Measurements from ENCODE around the gene TMEM123.

Gene TMEM123

DNA sequence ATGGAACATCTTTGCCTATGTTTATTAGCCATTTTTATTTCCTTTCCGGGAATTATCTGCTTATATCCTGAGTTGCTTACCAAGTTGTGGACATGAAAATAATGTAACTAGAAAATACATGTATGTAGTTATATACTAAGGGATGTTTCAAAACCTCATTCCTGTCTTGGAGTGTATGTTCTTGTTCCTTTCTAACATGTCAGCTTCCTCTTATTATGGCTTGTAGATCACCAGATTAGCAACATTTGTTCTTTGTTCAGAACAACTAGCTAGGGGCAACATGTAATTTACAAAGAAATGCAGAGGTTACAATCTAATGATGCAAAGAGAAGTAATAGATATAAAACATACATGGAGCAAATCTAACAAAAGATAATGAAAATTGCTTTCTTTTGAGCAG, 13.1 kb upstream of the TMEM123 start:
- Mint-ChIP-seq H3K36me3 (ENCODE audit: low read depth) (peaks cover 3% of the 10 kb centered on the region), H3K4me3 (no peak overlapping the region), H3K9me3 (no peaks in the 10 kb centered on the region), H3K27ac (no peak overlapping the region), H3K4me1 (ENCODE audit: low read depth) (peaks cover 58% of the 10 kb centered on the region), H3K27me3 (ENCODE audit: low read depth) (no peaks in the 10 kb centered on the region)

DNA sequence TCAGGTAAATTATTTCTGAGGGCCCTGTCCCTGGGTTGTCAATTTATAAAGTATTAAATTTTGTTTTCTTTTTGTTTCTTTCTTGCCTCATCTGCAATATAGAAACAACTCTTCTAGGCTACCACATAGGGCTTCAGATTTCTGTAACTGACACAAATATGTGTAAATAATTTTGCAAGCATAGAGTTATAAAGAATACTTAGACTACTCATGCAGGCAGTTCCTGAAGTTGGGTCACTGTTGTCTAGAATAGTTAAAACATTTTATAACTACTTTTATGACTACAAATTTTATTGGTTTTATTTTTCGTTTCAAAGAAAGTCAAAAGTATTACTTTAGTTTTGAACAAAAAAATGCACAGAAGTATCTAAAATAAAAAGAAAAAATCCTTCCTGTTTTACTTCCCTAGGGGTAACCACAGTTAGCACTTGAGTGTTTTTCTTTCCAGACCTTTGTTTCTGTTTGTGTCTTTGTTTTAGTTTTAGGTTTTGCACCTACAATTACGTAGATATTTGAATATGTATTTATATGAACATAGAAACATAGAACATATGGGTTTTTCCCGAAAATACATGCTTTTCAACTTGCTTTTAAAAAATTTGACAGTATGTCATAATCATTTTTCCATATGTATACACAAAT, 12.4 kb upstream of the TMEM123 start:
- Mint-ChIP-seq H3K27ac (no peak overlapping the region), H3K36me3 (ENCODE audit: low read depth) (peaks cover 5% of the 10 kb centered on the region)

DNA sequence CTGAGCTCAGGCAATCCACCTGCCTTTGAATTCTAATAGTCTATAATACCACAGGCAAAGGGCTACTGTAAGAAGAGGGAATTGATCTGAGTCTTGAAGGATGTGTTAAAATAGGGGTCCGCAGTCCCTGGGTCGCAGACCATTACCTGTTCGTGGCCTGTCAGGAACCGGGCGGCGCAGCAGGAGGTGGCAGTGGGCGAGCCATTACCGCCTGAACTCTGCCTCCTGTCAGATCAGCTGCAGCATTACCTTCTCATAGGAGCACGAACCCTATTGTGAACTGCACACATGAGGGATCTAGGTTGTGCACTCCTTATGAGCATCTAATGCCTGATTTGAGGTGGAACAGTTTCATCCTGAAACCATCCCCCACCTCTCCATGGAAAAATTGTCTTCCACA, 11.5 kb upstream of the TMEM123 start:
- Mint-ChIP-seq H3K36me3 (ENCODE audit: low read depth) (peaks cover 5% of the 10 kb centered on the region), H3K4me1 (ENCODE audit: low read depth) (peaks cover 54% of the 10 kb centered on the region), H3K4me3 (no peak overlapping the region), H3K9me3 (no peaks in the 10 kb centered on the region), H3K27me3 (ENCODE audit: low read depth) (no peaks in the 10 kb centered on the region), H3K27ac (no peak overlapping the region)

More for the DNA sequence above, 12.4 kb upstream of the TMEM123 start:
- Mint-ChIP-seq H3K4me3 (no peak overlapping the region), H3K9me3 (no peaks in the 10 kb centered on the region), H3K4me1 (ENCODE audit: low read depth) (peaks cover 54% of the 10 kb centered on the region), H3K27me3 (ENCODE audit: low read depth) (no peaks in the 10 kb centered on the region)

DNA sequence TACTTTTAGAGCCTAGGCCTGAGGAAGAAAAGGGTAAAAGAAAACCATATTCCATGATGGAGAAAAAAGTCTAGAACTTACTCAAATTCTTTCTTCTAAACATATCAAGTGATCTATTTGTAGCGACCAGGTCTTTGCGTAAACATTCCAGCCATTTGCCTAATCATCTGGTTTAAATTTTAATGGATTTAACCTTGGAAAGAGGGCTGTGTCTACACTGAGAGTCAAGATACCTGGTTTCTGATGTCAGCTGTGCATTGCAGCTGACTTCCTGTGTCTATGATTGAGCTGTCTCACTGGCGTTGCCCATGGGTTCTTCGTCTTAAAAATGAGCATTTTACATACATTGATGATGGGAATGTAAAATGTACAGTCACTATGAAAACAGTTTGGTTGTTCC, 10.0 kb upstream of the TMEM123 start:
- peaks cover 60% of the 10 kb centered on the region for H3K4me1 Mint-ChIP-seq (ENCODE audit: low read depth)
- no peak overlapping the region for H3K4me3 Mint-ChIP-seq
- peaks cover 5% of the 10 kb centered on the region for H3K36me3 Mint-ChIP-seq (ENCODE audit: low read depth)
- no peaks in the 10 kb centered on the region for H3K9me3 Mint-ChIP-seq
- no peak overlapping the region for H3K27ac Mint-ChIP-seq
- no peaks in the 10 kb centered on the region for H3K27me3 Mint-ChIP-seq (ENCODE audit: low read depth)

DNA sequence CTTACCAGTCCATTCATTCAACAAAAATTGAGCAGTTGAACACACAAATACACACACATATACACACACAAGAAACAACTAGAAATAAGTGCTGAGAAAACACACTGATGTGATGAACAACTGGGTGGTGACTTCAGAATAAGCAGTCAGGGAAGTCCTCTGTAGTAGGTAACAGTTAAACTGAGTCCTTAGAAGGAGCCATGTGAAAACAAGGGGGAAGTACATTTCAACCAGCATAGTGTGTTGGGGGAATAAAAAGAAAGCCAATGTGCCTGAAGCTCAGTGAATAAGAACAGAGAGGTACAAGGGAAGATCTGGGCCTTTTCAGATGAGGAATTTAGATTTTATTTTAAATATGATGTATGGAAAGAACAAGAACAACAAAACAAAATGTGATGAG, 6.8 kb upstream of the TMEM123 start:
- Mint-ChIP-seq H3K36me3 (ENCODE audit: low read depth) (peaks cover 5% of the 10 kb centered on the region), H3K27me3 (ENCODE audit: low read depth) (no peaks in the 10 kb centered on the region), H3K4me3 (no peak overlapping the region), H3K27ac (peak overlapping the region; percentile 14), H3K4me1 (ENCODE audit: low read depth) (peaks cover 59% of the 10 kb centered on the region), H3K9me3 (no peaks in the 10 kb centered on the region)

DNA sequence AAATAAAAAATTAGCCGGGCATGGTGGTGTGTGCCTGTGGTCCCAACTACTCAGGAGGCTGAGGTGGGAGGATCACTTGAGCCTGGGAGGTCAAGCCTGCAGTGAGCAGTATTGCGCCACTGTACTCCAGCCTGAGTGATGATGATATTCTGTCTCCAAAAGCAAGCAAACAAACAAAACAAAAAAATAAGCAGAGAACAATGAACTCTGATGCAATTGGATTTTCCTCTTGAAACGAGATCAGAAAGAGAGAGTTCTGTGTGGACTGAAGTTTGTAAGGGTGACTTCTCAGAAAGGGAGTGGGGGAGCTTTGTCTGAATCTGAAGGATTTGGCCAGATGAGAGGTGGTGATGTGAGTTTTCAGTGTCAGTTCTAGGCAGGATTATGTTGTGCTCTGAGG, 6.0 kb upstream of the TMEM123 start:
- Mint-ChIP-seq H3K36me3 (ENCODE audit: low read depth) (peaks cover 5% of the 10 kb centered on the region), H3K27me3 (ENCODE audit: low read depth) (no peaks in the 10 kb centered on the region), H3K4me3 (peak overlapping the region; percentile 16), H3K4me1 (ENCODE audit: low read depth) (peaks cover 61% of the 10 kb centered on the region), H3K27ac (peak overlapping the region; percentile 6), H3K9me3 (no peaks in the 10 kb centered on the region)

DNA sequence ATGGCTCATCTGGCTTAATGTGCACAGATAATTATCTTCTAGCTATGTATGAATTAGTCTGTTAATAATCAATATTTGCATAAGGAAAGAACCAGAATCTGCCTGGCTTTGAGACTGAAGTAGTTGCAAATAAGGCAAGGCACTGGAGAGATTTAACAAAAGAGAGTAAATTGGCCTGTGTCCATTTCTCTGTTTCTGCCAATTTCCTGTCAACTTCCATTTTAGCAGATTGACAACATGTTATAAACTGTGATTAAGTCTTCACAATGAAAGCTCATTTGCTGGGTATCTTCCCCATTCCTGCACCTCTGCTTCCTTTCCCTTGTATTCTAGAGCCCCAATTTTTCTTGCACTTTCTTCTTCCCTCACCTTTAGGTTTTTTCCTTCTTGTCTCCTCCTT, 5.3 kb upstream of the TMEM123 start:
- Mint-ChIP-seq H3K27ac (peak overlapping the region; percentile 6), H3K27me3 (ENCODE audit: low read depth) (no peaks in the 10 kb centered on the region), H3K4me3 (no peak overlapping the region), H3K36me3 (ENCODE audit: low read depth) (peaks cover 5% of the 10 kb centered on the region), H3K4me1 (ENCODE audit: low read depth) (peaks cover 67% of the 10 kb centered on the region), H3K9me3 (no peaks in the 10 kb centered on the region)

GRCh38 chr11:102457056-102457677, 4.6 kb upstream of the TMEM123 start:
- Mint-ChIP-seq H3K27ac (no peak overlapping the region), H3K4me3 (no peak overlapping the region), H3K4me1 (ENCODE audit: low read depth) (peaks cover 65% of the 10 kb centered on the region), H3K36me3 (ENCODE audit: low read depth) (peaks cover 5% of the 10 kb centered on the region), H3K9me3 (no peaks in the 10 kb centered on the region), H3K27me3 (ENCODE audit: low read depth) (no peaks in the 10 kb centered on the region)

GRCh38 chr11:102456381-102456780, 3.8 kb upstream of the TMEM123 start:
- no peak overlapping the region for H3K4me3 Mint-ChIP-seq
- no peaks in the 10 kb centered on the region for H3K27me3 Mint-ChIP-seq (ENCODE audit: low read depth)
- no peaks in the 10 kb centered on the region for H3K9me3 Mint-ChIP-seq
- H3K4me1 Mint-ChIP-seq (ENCODE audit: low read depth): peaks cover 64% of the 10 kb centered on the region
- no peak overlapping the region for H3K27ac Mint-ChIP-seq
- H3K36me3 Mint-ChIP-seq (ENCODE audit: low read depth): peaks cover 10% of the 10 kb centered on the region

- peaks cover 23% of the 10 kb centered on the region for H3K36me3 Mint-ChIP-seq (ENCODE audit: low read depth)
- peaks cover 68% of the 10 kb centered on the region for H3K4me1 Mint-ChIP-seq (ENCODE audit: low read depth)
- no peak overlapping the region for H3K27ac Mint-ChIP-seq
- H3K4me3 Mint-ChIP-seq: no peak overlapping the region
- no peaks in the 10 kb centered on the region for H3K9me3 Mint-ChIP-seq
- no peaks in the 10 kb centered on the region for H3K27me3 Mint-ChIP-seq (ENCODE audit: low read depth)
Measured at GRCh38 chr11:102453921-102454320, 1.4 kb upstream of the TMEM123 start.

- H3K27me3 Mint-ChIP-seq (ENCODE audit: low read depth): no peaks in the 10 kb centered on the region
Measured at GRCh38 chr11:102453302-102453695, 734 bp upstream of the TMEM123 start.

DNA sequence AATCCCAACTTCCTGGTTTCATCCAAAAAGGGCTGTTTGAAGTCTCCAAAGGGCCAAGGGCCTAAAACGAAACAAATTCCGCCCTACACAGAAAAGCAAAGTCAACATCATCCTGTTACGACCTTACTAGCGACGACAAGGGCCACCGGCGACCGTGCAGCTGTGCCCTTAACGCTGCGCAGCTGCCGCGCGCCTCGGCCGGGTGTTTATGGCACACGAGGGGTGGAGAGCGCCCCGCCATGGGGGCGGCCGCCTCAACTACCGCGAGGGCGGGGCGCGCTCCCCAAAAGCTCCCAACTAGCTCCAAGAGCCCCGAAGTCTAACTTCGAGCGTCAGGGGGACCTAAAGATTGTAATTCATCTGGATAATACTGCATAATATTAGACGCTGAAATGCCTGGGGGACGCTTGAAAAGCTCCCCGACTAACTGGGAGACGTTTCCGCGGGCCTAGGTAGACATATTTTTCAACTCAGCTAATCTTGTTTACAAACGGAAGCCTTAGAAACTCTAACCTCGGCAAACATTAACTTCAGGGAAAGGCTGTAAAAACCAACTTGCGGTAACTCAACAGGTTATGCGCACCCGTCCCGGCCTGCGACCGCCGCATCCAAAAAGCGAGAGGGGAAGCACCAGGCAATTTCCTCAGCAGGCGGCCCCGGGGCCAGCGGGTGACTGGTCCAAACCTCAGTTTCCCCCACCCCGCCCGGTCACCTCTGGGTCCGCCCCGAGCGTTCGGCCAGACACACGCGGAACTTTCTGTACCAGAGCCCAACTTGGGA, 694 bp downstream of the TMEM123 start:
- no peaks in the 10 kb centered on the region for H3K9me3 Mint-ChIP-seq
- peaks cover 68% of the 10 kb centered on the region for H3K4me1 Mint-ChIP-seq (ENCODE audit: low read depth)
- peak overlapping the region; percentile 96 for H3K27ac Mint-ChIP-seq
- peaks cover 40% of the 10 kb centered on the region for H3K36me3 Mint-ChIP-seq (ENCODE audit: low read depth)
- no peaks in the 10 kb centered on the region for H3K27me3 Mint-ChIP-seq (ENCODE audit: low read depth)
- peak overlapping the region; percentile 96 for H3K4me3 Mint-ChIP-seq

More at GRCh38 chr11:102453302-102453695, 734 bp upstream of the TMEM123 start:
- Mint-ChIP-seq H3K36me3 (ENCODE audit: low read depth) (peaks cover 27% of the 10 kb centered on the region), H3K27ac (peak overlapping the region; percentile 98), H3K4me3 (peak overlapping the region; percentile 91), H3K9me3 (no peaks in the 10 kb centered on the region), H3K4me1 (ENCODE audit: low read depth) (peaks cover 68% of the 10 kb centered on the region)

DNA sequence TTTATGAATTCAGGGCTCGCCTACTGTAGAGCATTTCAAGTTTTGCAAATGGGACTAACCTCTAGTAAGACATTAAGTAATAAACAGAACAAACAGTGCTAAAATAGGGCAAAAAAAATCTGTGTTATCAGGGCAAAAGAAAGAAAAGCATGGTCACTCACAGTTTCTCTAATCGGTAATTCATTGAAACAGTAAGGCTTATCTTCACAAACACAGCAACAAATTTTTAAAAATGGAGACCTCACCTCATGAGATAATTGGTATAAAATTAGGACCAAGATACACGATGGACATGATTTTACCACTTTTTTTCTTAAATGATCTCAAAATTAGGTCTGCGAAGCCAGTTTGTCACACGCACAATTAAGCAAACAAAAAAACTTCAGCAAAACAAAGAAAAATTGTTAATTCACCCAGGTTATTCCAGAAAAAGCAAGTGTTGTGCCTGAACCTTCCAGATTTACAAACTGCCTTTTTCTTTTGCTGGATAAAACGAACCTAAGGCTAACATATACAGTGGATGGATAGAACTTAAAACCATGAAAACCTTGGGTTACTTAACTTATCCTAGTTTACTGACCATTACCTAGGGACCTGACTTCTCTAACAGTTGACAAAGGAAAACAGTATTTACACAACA, 1.4 kb downstream of the TMEM123 start:
- peaks cover 43% of the 10 kb centered on the region for H3K36me3 Mint-ChIP-seq (ENCODE audit: low read depth)
- peaks cover 74% of the 10 kb centered on the region for H3K4me1 Mint-ChIP-seq (ENCODE audit: low read depth)
- H3K27ac Mint-ChIP-seq: peak overlapping the region; percentile 96

DNA sequence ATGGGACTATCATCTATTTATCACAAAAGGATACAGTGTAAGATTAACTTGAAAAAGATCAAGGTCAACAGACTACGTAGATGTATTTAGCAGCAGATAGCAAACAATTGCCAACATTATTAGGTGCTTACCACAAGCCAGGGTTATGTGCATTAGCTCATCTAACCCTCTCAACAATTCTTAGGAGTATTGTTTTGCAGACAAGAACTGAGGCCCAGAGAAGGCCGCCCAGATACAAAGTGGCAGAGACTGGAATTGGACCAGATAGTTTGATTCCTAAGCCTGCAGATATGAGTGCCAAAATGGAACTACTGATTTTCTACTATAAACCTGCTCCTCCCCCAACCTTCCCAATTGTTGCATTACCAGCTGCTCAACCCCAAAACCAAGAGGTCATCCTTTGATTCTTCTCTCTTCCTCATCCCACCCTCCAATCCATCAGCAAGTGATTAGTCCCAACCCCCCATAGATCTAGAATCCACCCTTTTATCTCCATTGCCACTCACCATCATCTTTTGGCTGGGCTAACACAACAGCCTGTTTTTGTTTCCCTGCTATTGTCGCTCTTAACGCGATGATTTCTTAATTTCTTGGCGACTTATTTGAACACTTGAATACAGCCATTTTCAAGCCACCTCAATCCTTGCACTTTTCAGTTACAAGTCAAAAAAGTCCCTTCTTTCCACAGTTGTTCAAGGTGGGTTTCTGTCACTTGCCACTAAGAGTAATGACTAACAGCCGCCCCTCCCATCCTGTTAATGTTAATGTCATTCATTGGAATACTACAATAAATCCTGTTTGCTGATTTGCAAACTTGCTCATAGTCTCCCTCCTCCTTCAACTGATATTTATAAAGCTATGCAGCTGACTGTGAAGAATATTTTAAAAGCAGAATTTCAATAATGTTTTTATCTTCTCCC, 2.7 kb downstream of the TMEM123 start:
- Mint-ChIP-seq H3K27ac (peak overlapping the region; percentile 96), H3K4me1 (ENCODE audit: low read depth) (peaks cover 76% of the 10 kb centered on the region), H3K4me3 (peak overlapping the region; percentile 96), H3K27me3 (ENCODE audit: low read depth) (no peaks in the 10 kb centered on the region), H3K9me3 (peaks cover 4% of the 10 kb centered on the region), H3K36me3 (ENCODE audit: low read depth) (peaks cover 55% of the 10 kb centered on the region)

More for the DNA sequence above, 1.4 kb downstream of the TMEM123 start:
- Mint-ChIP-seq H3K9me3 (no peaks in the 10 kb centered on the region), H3K27me3 (ENCODE audit: low read depth) (no peaks in the 10 kb centered on the region), H3K4me3 (peak overlapping the region; percentile 96)
